Measurements from ENCODE around the gene SPEM2. TPM values are rescaled to one million over a fixed set of nuclear protein-coding genes. Genes with fewer than 3 reads are reported as not detected.

The SPEM2 gene
- not detected for total RNA-seq
- polyA plus RNA-seq: 0.02 TPM
- long read RNA-seq, donor 1: 0 reads
- long read RNA-seq, donor 2: 0 reads
- long read RNA-seq, donor 3: 0 reads
- long read RNA-seq, donor 4: 0 reads
- long read RNA-seq, donor 5: 0 reads
- long read RNA-seq, donor 6: 0 reads
- long read RNA-seq, donor 7: 0 reads
- long read RNA-seq, donor 8: 0 reads
- long read RNA-seq, donor 9: 0 reads
- long read RNA-seq, donor 10: 0 reads

DNA sequence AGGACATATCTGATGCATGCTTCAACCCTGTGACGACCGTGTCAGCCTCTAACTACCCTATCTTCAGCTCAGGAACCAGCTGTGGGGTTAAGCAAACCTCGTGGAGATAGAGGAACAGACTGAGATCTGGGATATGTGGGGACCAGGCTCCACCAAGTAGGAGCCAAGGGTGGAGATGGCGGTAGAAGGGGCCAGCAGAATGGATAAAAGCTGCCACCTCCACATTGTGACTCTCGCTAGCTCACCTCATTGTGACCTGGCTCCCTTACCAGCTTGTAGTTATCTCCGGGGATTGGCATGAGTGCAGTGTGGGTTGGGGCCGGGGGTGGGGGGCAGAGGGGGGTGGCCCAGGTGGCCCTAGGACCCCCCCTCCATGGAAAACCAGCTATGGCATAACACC is at the start of gene SPEM2:
TSS of gene SPEM2 (plus strand) at position 301 of the 400 bp plus-strand sequence. CDS start at position 374, 73 bp downstream.
- 88% methylated on average over 7 of the region's 7 CpGs for WGBS
- Histone ChIP-seq H3K4me3 (ENCODE audit: low read length in 2 of 2) (no peak within 1 kb of the TSS), H3K36me3 (ENCODE audit: control insufficient read depth in 2 of 2, insufficient read depth in 2 of 2, low read length in 1 of 2) (no peaks in the 10 kb centered on the region), H3K27ac (ENCODE audit: low read depth in 1 of 2, low read length in 1 of 2) (no peak within 1 kb of the TSS), H3K27me3 (ENCODE audit: control insufficient read depth in 2 of 2, insufficient read depth in 1 of 2, low read length in 1 of 2) (peaks cover 0 to 6% of the 10 kb centered on the region in 2 donors), H3K4me1 (ENCODE audit: control insufficient read depth in 2 of 2, insufficient read depth in 2 of 2, low read length in 2 of 2) (no peaks in the 10 kb centered on the region), H3K9me3 (ENCODE audit: control insufficient read depth in 2 of 2, insufficient read depth in 1 of 2, low read length in 1 of 2) (no peaks in the 10 kb centered on the region)
- no peak for DNase-seq (ENCODE audit: low read depth in 6 of 9, low spot score in 9 of 9)

GRCh38 chr17:7379134-7379533 is 46.3 kb upstream of the SPEM2 start:
- DNase-seq (ENCODE audit: low read depth in 6 of 9, low spot score in 9 of 9): no peak
- Histone ChIP-seq H3K27me3 (ENCODE audit: control insufficient read depth in 2 of 2, insufficient read depth in 1 of 2, low read length in 1 of 2) (peaks cover 34 to 64% of the 10 kb centered on the region in 2 donors), H3K4me1 (ENCODE audit: control insufficient read depth in 2 of 2, insufficient read depth in 2 of 2, low read length in 2 of 2) (peaks cover 0 to 10% of the 10 kb centered on the region in 2 donors), H3K27ac (ENCODE audit: low read depth in 1 of 2, low read length in 1 of 2) (no peak overlapping the region), H3K9me3 (ENCODE audit: control insufficient read depth in 2 of 2, insufficient read depth in 1 of 2, low read length in 1 of 2) (peaks cover 0 to 6% of the 10 kb centered on the region in 2 donors), H3K36me3 (ENCODE audit: control insufficient read depth in 2 of 2, insufficient read depth in 2 of 2, low read length in 1 of 2) (no peaks in the 10 kb centered on the region), H3K4me3 (ENCODE audit: low read length in 2 of 2) (no peak overlapping the region)
- WGBS: 98% methylated on average over 3 of the region's 3 CpGs

DNA sequence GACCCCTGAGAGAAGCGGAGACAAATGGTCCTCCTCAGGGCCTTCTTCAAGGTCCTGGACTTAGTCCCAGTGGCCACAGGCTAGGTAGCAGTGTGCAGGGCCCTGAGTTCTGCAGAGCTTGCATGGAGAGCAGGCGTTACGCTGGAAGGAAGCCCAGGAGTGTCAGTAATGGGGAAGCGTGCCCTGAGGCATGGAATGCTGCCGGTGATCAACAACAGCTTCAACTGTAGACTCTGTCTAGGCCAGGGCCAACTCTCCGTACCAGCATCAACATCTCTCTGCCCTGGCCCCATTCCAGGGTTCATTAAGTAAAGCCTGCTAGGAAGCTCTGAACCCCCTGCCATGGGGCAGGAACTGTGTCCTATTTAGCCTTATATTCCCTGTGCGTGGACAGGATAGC is 45.1 kb upstream of the SPEM2 start:
- 77% methylated on average over 7 of the region's 7 CpGs for WGBS
- Histone ChIP-seq H3K9me3 (ENCODE audit: control insufficient read depth in 2 of 2, insufficient read depth in 1 of 2, low read length in 1 of 2) (peaks cover 0 to 6% of the 10 kb centered on the region in 2 donors), H3K27me3 (ENCODE audit: control insufficient read depth in 2 of 2, insufficient read depth in 1 of 2, low read length in 1 of 2) (peaks cover 34 to 69% of the 10 kb centered on the region in 2 donors), H3K4me3 (ENCODE audit: low read length in 2 of 2) (no peak overlapping the region), H3K36me3 (ENCODE audit: control insufficient read depth in 2 of 2, insufficient read depth in 2 of 2, low read length in 1 of 2) (no peaks in the 10 kb centered on the region), H3K27ac (ENCODE audit: low read depth in 1 of 2, low read length in 1 of 2) (no peak overlapping the region), H3K4me1 (ENCODE audit: control insufficient read depth in 2 of 2, insufficient read depth in 2 of 2, low read length in 2 of 2) (peaks cover 2 to 17% of the 10 kb centered on the region in 2 donors)
- no peak for DNase-seq (ENCODE audit: low read depth in 6 of 9, low spot score in 9 of 9)

DNA sequence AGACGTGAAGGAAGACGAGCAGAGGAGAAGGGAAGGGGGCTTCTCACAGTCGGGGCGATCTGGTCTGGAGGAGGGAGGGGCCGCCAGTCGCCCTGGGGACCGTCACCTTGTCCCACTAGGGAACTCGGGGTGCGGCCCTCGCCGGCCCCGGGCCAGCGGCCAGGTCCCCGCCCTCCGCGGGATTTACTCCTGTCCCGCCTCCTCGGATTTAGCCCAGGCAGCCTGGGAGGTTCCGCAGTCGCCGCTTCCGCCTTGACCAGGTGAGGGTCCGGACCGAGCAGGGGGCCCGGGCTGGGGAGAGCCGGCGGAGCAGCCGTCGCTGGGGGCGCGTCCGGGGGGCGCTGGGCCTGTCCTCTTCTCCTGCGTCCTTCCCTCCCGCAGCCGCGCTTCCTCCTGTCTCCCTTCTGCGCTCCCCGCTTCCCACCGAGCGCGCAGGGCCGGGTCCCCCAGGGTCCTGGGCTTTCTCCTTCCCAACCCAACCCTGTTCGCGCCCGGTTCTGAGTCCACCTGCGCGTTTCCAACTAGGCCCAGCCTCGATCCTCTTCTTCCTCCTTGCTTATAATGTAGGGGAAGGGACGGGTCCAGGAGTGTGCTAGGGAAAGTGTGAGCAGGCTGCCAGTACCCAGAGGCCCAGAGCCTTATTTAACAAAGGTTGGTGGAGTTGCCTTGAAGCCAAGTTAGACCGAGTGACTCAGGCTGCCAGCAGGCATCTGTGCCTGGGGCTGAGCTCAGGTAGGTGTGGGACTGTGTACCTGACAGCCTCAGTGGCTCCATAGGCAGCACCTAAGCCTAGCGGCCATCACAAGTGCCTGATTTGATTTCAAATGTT is 44.3 kb upstream of the SPEM2 start, which contains the start of gene TNK1:
TSS of gene TNK1 (plus strand) at position 235 of the 829 bp plus-strand sequence. CDS start 1,838 bp downstream, outside the sequence.
- peak within 1 kb of the TSS in 1 of 2 donors; percentile 4 for H3K4me3 ChIP-seq (ENCODE audit: low read length in 2 of 2)
- DNase-seq (ENCODE audit: low read depth in 6 of 9, low spot score in 9 of 9): no peak
- 9% methylated on average over 52 of the region's 52 CpGs for WGBS
- H3K27ac ChIP-seq (ENCODE audit: low read depth in 1 of 2, low read length in 1 of 2): peak within 1 kb of the TSS in 1 of 2 donors; percentile 3
- no peaks in the 10 kb centered on the region for H3K36me3 ChIP-seq (ENCODE audit: control insufficient read depth in 2 of 2, insufficient read depth in 2 of 2, low read length in 1 of 2)
- peaks cover 0 to 6% of the 10 kb centered on the region in 2 donors for H3K9me3 ChIP-seq (ENCODE audit: control insufficient read depth in 2 of 2, insufficient read depth in 1 of 2, low read length in 1 of 2)
- peaks cover 34 to 69% of the 10 kb centered on the region in 2 donors for H3K27me3 ChIP-seq (ENCODE audit: control insufficient read depth in 2 of 2, insufficient read depth in 1 of 2, low read length in 1 of 2)
- peaks cover 2 to 17% of the 10 kb centered on the region in 2 donors for H3K4me1 ChIP-seq (ENCODE audit: control insufficient read depth in 2 of 2, insufficient read depth in 2 of 2, low read length in 2 of 2)

DNA sequence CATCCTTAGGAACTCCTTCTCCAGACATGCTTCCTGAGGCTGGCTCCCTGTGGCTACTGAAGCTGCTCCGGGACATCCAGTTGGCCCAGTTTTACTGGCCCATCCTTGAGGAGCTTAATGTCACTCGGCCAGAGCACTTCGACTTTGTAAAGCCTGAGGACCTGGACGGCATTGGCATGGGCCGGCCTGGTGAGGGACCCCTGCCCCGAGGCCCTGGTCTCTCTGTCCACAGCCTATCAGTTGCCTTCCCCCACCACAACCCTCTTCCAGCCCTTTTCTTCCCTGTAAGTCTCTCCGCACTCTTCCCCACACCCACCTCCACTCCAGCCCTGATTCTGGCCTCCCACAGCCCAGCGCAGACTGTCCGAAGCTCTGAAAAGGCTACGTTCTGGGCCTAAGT is 42.5 kb upstream of the SPEM2 start:
- H3K4me1 ChIP-seq (ENCODE audit: control insufficient read depth in 2 of 2, insufficient read depth in 2 of 2, low read length in 2 of 2): peaks cover 2 to 17% of the 10 kb centered on the region in 2 donors
- no peak overlapping the region for H3K4me3 ChIP-seq (ENCODE audit: low read length in 2 of 2)
- no peaks in the 10 kb centered on the region for H3K36me3 ChIP-seq (ENCODE audit: control insufficient read depth in 2 of 2, insufficient read depth in 2 of 2, low read length in 1 of 2)
- DNase-seq (ENCODE audit: low read depth in 6 of 9, low spot score in 9 of 9): no peak
- peaks cover 34 to 69% of the 10 kb centered on the region in 2 donors for H3K27me3 ChIP-seq (ENCODE audit: control insufficient read depth in 2 of 2, insufficient read depth in 1 of 2, low read length in 1 of 2)
- WGBS: 98% methylated on average over 10 of the region's 10 CpGs
- H3K9me3 ChIP-seq (ENCODE audit: control insufficient read depth in 2 of 2, insufficient read depth in 1 of 2, low read length in 1 of 2): peaks cover 0 to 6% of the 10 kb centered on the region in 2 donors
- H3K27ac ChIP-seq (ENCODE audit: low read depth in 1 of 2, low read length in 1 of 2): no peak overlapping the region

GRCh38 chr17:7383371-7383741 is 42.1 kb upstream of the SPEM2 start:
- Histone ChIP-seq H3K4me1 (ENCODE audit: control insufficient read depth in 2 of 2, insufficient read depth in 2 of 2, low read length in 2 of 2) (peaks cover 2 to 17% of the 10 kb centered on the region in 2 donors), H3K36me3 (ENCODE audit: control insufficient read depth in 2 of 2, insufficient read depth in 2 of 2, low read length in 1 of 2) (no peaks in the 10 kb centered on the region), H3K4me3 (ENCODE audit: low read length in 2 of 2) (no peak overlapping the region), H3K9me3 (ENCODE audit: control insufficient read depth in 2 of 2, insufficient read depth in 1 of 2, low read length in 1 of 2) (peaks cover 0 to 6% of the 10 kb centered on the region in 2 donors), H3K27me3 (ENCODE audit: control insufficient read depth in 2 of 2, insufficient read depth in 1 of 2, low read length in 1 of 2) (peaks cover 34 to 68% of the 10 kb centered on the region in 2 donors), H3K27ac (ENCODE audit: low read depth in 1 of 2, low read length in 1 of 2) (no peak overlapping the region)
- WGBS: 93% methylated on average over 11 of the region's 11 CpGs
- no peak for DNase-seq (ENCODE audit: low read depth in 6 of 9, low spot score in 9 of 9)

DNA sequence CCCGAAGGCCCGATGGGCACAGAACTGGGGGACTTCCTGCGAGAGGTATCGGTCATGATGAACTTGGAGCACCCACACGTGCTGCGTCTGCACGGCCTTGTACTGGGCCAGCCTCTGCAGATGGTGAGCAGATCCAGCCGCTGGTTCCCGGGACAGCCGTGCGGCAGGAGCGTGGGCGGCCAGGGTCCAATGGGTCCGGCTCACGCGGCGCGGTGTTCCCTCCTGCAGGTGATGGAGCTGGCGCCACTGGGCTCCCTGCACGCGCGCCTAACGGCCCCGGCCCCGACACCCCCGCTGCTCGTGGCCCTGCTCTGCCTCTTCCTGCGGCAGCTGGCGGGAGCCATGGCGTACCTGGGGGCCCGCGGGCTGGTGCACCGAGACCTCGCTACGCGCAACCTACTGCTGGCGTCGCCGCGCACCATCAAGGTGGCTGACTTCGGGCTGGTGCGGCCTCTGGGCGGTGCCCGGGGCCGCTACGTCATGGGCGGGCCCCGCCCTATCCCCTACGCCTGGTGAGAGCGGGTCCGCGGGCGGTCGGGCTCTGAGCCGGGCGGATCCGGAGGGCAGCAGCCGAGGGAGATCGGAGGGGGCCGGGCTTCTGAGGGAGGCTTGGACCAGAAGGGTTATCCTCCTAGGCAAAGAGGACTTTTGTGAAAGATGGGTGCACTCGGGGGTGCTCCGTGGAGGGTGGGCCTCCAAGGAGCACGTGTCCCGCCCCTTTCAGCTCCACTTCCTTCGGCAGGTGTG is 41.5 kb upstream of the SPEM2 start:
- Histone ChIP-seq H3K36me3 (ENCODE audit: control insufficient read depth in 2 of 2, insufficient read depth in 2 of 2, low read length in 1 of 2) (no peaks in the 10 kb centered on the region), H3K4me3 (ENCODE audit: low read length in 2 of 2) (peak overlapping the region; percentile 54 to 67), H3K4me1 (ENCODE audit: control insufficient read depth in 2 of 2, insufficient read depth in 2 of 2, low read length in 2 of 2) (peaks cover 2 to 17% of the 10 kb centered on the region in 2 donors), H3K27me3 (ENCODE audit: control insufficient read depth in 2 of 2, insufficient read depth in 1 of 2, low read length in 1 of 2) (peaks cover 34 to 64% of the 10 kb centered on the region in 2 donors), H3K9me3 (ENCODE audit: control insufficient read depth in 2 of 2, insufficient read depth in 1 of 2, low read length in 1 of 2) (peaks cover 0 to 6% of the 10 kb centered on the region in 2 donors), H3K27ac (ENCODE audit: low read depth in 1 of 2, low read length in 1 of 2) (peak overlapping the region in 1 of 2 donors; percentile 33)
- 10% methylated on average over 65 of the region's 65 CpGs for WGBS
- peak in 7 of 9 donors; percentile 67 to 89 (median 71) for DNase-seq (ENCODE audit: low read depth in 6 of 9, low spot score in 9 of 9)

DNA sequence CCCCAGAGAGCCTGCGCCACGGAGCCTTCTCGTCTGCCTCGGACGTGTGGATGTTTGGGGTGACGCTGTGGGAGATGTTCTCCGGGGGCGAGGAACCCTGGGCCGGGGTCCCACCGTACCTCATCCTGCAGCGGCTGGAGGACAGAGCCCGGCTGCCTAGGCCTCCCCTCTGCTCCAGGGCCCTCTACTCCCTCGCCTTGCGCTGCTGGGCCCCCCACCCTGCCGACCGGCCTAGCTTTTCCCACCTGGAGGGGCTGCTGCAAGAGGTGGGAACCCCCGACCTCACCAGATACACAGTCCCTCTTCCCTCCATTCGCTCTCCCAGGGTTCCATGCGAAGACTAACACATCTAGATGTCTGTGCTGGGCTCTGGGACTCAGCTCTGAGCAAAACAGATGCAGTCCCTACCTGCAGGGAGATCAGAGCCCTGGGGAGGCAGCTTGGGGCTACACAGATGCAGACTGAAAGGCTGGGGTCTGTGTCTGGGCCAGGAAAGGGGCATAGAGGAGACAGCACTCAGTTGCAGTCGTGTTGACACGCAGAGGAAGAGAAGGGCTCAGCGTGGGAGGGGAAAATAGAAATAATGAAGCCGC is 40.8 kb upstream of the SPEM2 start:
- peaks cover 2 to 17% of the 10 kb centered on the region in 2 donors for H3K4me1 ChIP-seq (ENCODE audit: control insufficient read depth in 2 of 2, insufficient read depth in 2 of 2, low read length in 2 of 2)
- H3K4me3 ChIP-seq (ENCODE audit: low read length in 2 of 2): peak overlapping the region; percentile 54 to 67
- H3K9me3 ChIP-seq (ENCODE audit: control insufficient read depth in 2 of 2, insufficient read depth in 1 of 2, low read length in 1 of 2): peaks cover 0 to 6% of the 10 kb centered on the region in 2 donors
- no peak for DNase-seq (ENCODE audit: low read depth in 6 of 9, low spot score in 9 of 9)
- 48% methylated on average over 23 of the region's 23 CpGs for WGBS
- H3K36me3 ChIP-seq (ENCODE audit: control insufficient read depth in 2 of 2, insufficient read depth in 2 of 2, low read length in 1 of 2): no peaks in the 10 kb centered on the region
- H3K27me3 ChIP-seq (ENCODE audit: control insufficient read depth in 2 of 2, insufficient read depth in 1 of 2, low read length in 1 of 2): peaks cover 34 to 57% of the 10 kb centered on the region in 2 donors
- H3K27ac ChIP-seq (ENCODE audit: low read depth in 1 of 2, low read length in 1 of 2): peak overlapping the region in 1 of 2 donors; percentile 3
